ENCODE measurements around the gene FIS1. TPM values are rescaled to one million over a fixed set of nuclear protein-coding genes. Genes with fewer than 3 reads are reported as not detected.

Gene FIS1
- total and polyA plus RNA-seq, 10 of the 15 experiments (the other 5 are each of a cell fraction or from before 2014, with no cell fraction given) = 83.4 to 149 (median 108) TPM

DNA sequence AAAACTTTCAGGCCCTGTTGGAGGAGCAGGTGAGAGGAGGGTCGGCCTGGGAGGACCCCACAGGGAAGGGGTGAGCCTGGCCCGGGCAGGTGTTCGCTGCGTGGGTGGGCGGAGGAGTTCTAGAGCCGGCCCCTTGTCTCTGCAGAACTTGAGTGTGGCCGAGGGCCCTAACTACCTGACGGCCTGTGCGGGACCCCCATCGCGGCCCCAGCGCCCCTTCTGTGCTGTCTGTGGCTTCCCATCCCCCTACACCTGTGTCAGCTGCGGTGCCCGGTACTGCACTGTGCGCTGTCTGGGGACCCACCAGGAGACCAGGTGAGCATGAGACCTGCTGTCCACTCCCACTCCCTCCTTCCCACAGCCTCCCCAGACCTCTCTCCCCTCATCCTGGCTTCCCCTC, 21.4 kb downstream of the FIS1 start:
- Histone ChIP-seq H3K79me2 (ENCODE audit: control insufficient read depth, insufficient read depth, low read length) (peaks cover 6% of the 10 kb centered on the region), H3K36me3 (ENCODE audit: control insufficient read depth in 2 of 2, insufficient read depth in 2 of 2, low read length in 1 of 2) (peaks cover 7 to 9% of the 10 kb centered on the region in 2 experiments), H3K4me2 (ENCODE audit: control insufficient read depth, insufficient read depth) (no peak overlapping the region), H3K27me3 (replicated peaks in 1 of 2; ENCODE audit: control insufficient read depth in 2 of 2, insufficient read depth in 2 of 2, low read length in 1 of 2) (no peaks in the 10 kb centered on the region), H3K9ac (ENCODE audit: control insufficient read depth, insufficient read depth, low read length) (no peak overlapping the region), H3K9me3 (replicated peaks; ENCODE audit: control insufficient read depth, insufficient read depth, low read length) (no peaks in the 10 kb centered on the region), H4K20me1 (ENCODE audit: control insufficient read depth, insufficient read depth) (no peaks in the 10 kb centered on the region), H3K4me3 (no peak overlapping the region), H2AFZ (ENCODE audit: control insufficient read depth, low read depth, low read length) (no peak overlapping the region), H3K27ac (ENCODE audit: control insufficient read depth, insufficient read depth) (no peak overlapping the region), H3K4me1 (ENCODE audit: control insufficient read depth, insufficient read depth, low read length) (no peaks in the 10 kb centered on the region)
- intact Hi-C loops (cut with micrococcal nuclease; ENCODE audit: unreplicated experiment) = no loop called here
- ChIA-PET RAD21 (ENCODE audit: unreplicated experiment) (no interaction called here), CTCF (no interaction called here), SMC1A (ENCODE audit: uncharacterized antibody, unreplicated experiment) (no interaction called here), POLR2A (no interaction called here)
- WGBS (ENCODE audit: insufficient coverage, insufficient replicate concordance, low lambda C conversion rate, missing lambda C conversion rate) = 95% methylated on average over 13 of the region's 15 CpGs
- FAIRE-seq = no peak
- in situ Hi-C loops (cut with MboI) = no loop called here
- TF ChIP-seq MEF2B (IDR thresholded peaks at IDR 0.05; ENCODE audit: partially characterized antibody, poor library complexity, severe bottlenecking) (no peak), EGR1 (IDR thresholded peaks at IDR 0.05; ENCODE audit: borderline replicate concordance in 1 of 2, low read depth in 2 of 2, low read length in 2 of 2) (no peak), DPF2 (IDR thresholded peaks at IDR 0.05) (no peak), KLF5 (IDR thresholded peaks at IDR 0.05; ENCODE audit: partially characterized antibody) (no peak)
- no peak for DNase-seq (ENCODE audit: low read depth, low spot score)
- no TSS peak for BruUV-seq (replicated peaks)
- no peak for ATAC-seq

DNA sequence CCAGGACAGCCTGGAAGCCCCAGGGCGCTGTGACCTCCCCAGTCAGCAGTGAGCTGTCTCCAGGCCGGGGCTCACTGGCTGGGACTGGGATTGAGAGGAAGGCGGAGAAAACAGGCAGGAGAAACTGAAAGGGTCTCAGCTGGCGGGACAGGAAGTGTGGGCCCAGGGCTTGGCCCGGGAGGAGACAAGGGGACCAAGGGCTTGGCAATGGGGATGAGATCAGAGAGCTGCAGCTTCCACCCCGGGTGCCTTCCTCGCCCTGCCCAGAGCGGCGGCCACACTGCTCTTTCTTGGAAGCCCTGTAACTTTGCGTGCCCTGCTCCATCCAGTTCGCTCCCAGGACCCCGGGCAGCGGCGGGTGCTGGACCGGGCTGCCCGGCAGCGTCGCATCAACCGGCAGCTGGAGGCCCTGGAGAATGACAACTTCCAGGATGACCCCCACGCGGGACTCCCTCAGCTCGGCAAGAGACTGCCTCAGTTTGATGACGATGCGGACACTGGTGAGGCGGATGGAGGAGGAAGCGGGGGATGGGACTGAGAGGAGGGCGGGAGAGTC, 22.5 kb downstream of the FIS1 start:
- no peak for FAIRE-seq
- CTCF ChIA-PET = interaction anchor here (0.6 to 1.1 kb wide), 3 partner anchors 21 to 667 kb away, joined by 3 to 5 read pairs (median 3); no protein-coding TSS in a partner anchor

More for the DNA sequence above, 22.5 kb downstream of the FIS1 start:
- no peak for DNase-seq (ENCODE audit: low read depth, low spot score)
- ChIA-PET RAD21 (ENCODE audit: unreplicated experiment) (no interaction called here), SMC1A (ENCODE audit: uncharacterized antibody, unreplicated experiment) (no interaction called here), POLR2A (interaction anchor here (0.6 kb wide), 1 partner anchor 63 kb away, joined by 8 read pairs; no protein-coding TSS in a partner anchor)
- H3K9me3 ChIP-seq (replicated peaks; ENCODE audit: control insufficient read depth, insufficient read depth, low read length) = no peaks in the 10 kb centered on the region
- no peak overlapping the region for H3K4me3 ChIP-seq
- H3K4me2 ChIP-seq (ENCODE audit: control insufficient read depth, insufficient read depth) = no peak overlapping the region
- H3K79me2 ChIP-seq (ENCODE audit: control insufficient read depth, insufficient read depth, low read length) = peaks cover 13% of the 10 kb centered on the region
- intact Hi-C loops (cut with micrococcal nuclease; ENCODE audit: unreplicated experiment) (no loop called here), in situ Hi-C loops (cut with MboI) (no loop called here)
- peaks cover 7 to 9% of the 10 kb centered on the region in 2 experiments for H3K36me3 ChIP-seq (ENCODE audit: control insufficient read depth in 2 of 2, insufficient read depth in 2 of 2, low read length in 1 of 2)
- no peaks in the 10 kb centered on the region for H3K27me3 ChIP-seq (replicated peaks in 1 of 2; ENCODE audit: control insufficient read depth in 2 of 2, insufficient read depth in 2 of 2, low read length in 1 of 2)
- no peak for ATAC-seq
- H3K4me1 ChIP-seq (ENCODE audit: control insufficient read depth, insufficient read depth, low read length) = no peaks in the 10 kb centered on the region
- no peak overlapping the region for H3K27ac ChIP-seq (ENCODE audit: control insufficient read depth, insufficient read depth)
- 96% methylated on average over 26 of the region's 27 CpGs for WGBS (ENCODE audit: insufficient coverage, insufficient replicate concordance, low lambda C conversion rate, missing lambda C conversion rate)
- no peak overlapping the region for H3K9ac ChIP-seq (ENCODE audit: control insufficient read depth, insufficient read depth, low read length)
- no peak overlapping the region for H2AFZ ChIP-seq (ENCODE audit: control insufficient read depth, low read depth, low read length)
- no peak for TF ChIP-seq MTA3 (IDR thresholded peaks at IDR 0.05; ENCODE audit: borderline replicate concordance, low read length)
- no peak for TF ChIP-seq SMARCA5 (IDR thresholded peaks at IDR 0.05)
- TF ChIP-seq, protein P1, sequence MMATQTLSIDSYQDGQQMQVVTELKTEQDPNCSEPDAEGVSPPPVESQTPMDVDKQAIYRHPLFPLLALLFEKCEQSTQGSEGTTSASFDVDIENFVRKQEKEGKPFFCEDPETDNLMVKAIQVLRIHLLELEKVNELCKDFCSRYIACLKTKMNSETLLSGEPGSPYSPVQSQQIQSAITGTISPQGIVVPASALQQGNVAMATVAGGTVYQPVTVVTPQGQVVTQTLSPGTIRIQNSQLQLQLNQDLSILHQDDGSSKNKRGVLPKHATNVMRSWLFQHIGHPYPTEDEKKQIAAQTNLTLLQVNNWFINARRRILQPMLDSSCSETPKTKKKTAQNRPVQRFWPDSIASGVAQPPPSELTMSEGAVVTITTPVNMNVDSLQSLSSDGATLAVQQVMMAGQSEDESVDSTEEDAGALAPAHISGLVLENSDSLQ (IDR thresholded peaks at IDR 0.05) = no peak
- TF ChIP-seq PAX8 (IDR thresholded peaks at IDR 0.05) = no peak
- TF ChIP-seq JUND (IDR thresholded peaks at IDR 0.05; ENCODE audit: low read depth, low read length) = no peak
- TF ChIP-seq NFIC (IDR thresholded peaks at IDR 0.05; ENCODE audit: low read depth, low read length) = no peak
- TF ChIP-seq ATF7 (IDR thresholded peaks at IDR 0.05; ENCODE audit: low read depth) = no peak
- BruUV-seq (replicated peaks) = no TSS peak
- no peaks in the 10 kb centered on the region for H4K20me1 ChIP-seq (ENCODE audit: control insufficient read depth, insufficient read depth)
